HepG2 (cell line): ENCODE measurements around the gene CD81. TPM values are rescaled to one million over a fixed set of nuclear protein-coding genes. Genes with fewer than 3 reads are reported as not detected.

ENCODE experiments used
- ATAC-seq: fragments of 200-7000 bp; cut with Tn5 transposase; 3 replicates; pipeline ENCODE4 v1.9.1; 2020; ENCODE audit warnings: mild to moderate bottlenecking, moderate library complexity
- BruUV-seq: library from RNA; stranded (reverse); fragments of 400-500 nt; replicated peaks from 2 replicates; lab custom pipeline; 2021; lab: Mats Ljungman, UMichigan
- CTCF ChIA-PET: fragments of 300-600 bp; formaldehyde crosslinking; extraction: SDS; loops from one replicate; lab custom pipeline; 2021; ENCODE audit warnings: low total read pairs, inconsistent platforms, low intra/inter-chr PET ratio; lab: Yijun Ruan, JAX
- POLR2A ChIA-PET: fragments of 350-600 bp; sonication (Branson Sonifier 250); formaldehyde crosslinking; loops from one replicate; lab custom pipeline; 2020; ENCODE audit warnings: antibody characterized with exemption, inconsistent platforms; lab: Yijun Ruan, JAX
- DNase-seq: peaks from one replicate; pipeline ENCODE4 v3.0.0-alpha.2; 2015; ENCODE audit warnings: low spot score
- FAIRE-seq: peaks from 3 replicates; lab custom pipeline; 2011; peaks lifted over from hg19 to GRCh38; lab: Jason Lieb, UNC
- H2AFZ ChIP-seq: one replicate; pipeline ENCODE4 v1.6.1; 2011; ENCODE audit warnings: low read length, inconsistent platforms
- H3K27ac ChIP-seq: fragments of 300-600 bp; 3 replicates; pipeline ENCODE4 v1.8.0; 2011; ENCODE audit warnings: mixed run types, mild to moderate bottlenecking, mixed read lengths, low read length, inconsistent platforms; ENCODE audit not compliant: insufficient read depth; ENCODE audit errors: extremely low read length
- H3K27me3 ChIP-seq, 2 experiments: fragments of 200-600 bp in 1 of 2; 2 replicates in 1 of 2; 3 replicates in 1 of 2; pipeline versions ENCODE4 v1.6.0 to v1.8.0; 2011; ENCODE audit warnings: low read length in 2 of 2, mild to moderate bottlenecking in 2 of 2, moderate library complexity in 2 of 2, inconsistent platforms in 1 of 2; ENCODE audit not compliant: insufficient read depth in 2 of 2, control insufficient read depth in 1 of 2
- H3K36me3 ChIP-seq, 2 experiments: fragments of 200-600 bp in 1 of 2; replicated peaks in 1 of 2; 2 replicates in 1 of 2; 3 replicates in 1 of 2; pipeline versions ENCODE4 v1.5.1 to v1.8.0; 2011; ENCODE audit warnings: low read length in 2 of 2, inconsistent platforms in 1 of 2; ENCODE audit not compliant: insufficient read depth in 2 of 2, control insufficient read depth in 1 of 2
- H3K4me1 ChIP-seq: 2 replicates; pipeline ENCODE4 v1.5.1; 2012; ENCODE audit warnings: low read length, inconsistent platforms; ENCODE audit not compliant: insufficient read depth
- H3K4me2 ChIP-seq: 2 replicates; pipeline ENCODE4 v1.6.0; 2011; ENCODE audit warnings: low read depth, low read length, inconsistent platforms
- H3K4me3 ChIP-seq, 3 experiments: fragments of 200-600 bp in 1 of 3; sonication (generic), shearing (Covaris generic) in 1 of 3; replicated peaks in 1 of 3; 2 replicates each; pipeline ENCODE4 v1.5.1; 2011 to 2016; ENCODE audit warnings: low read length in 3 of 3, inconsistent platforms in 2 of 3, low read depth in 2 of 3, mild to moderate bottlenecking in 2 of 3, control low read depth in 1 of 3, mixed read lengths in 1 of 3; ENCODE audit not compliant: insufficient read depth in 1 of 3
- H3K79me2 ChIP-seq: one replicate; pipeline ENCODE4 v1.6.1; 2011; ENCODE audit warnings: low read length, inconsistent platforms; ENCODE audit not compliant: insufficient read depth
- H3K9ac ChIP-seq: 2 replicates; pipeline ENCODE4 v1.6.0; 2011; ENCODE audit warnings: mild to moderate bottlenecking, low read depth, low read length, inconsistent platforms; ENCODE audit not compliant: insufficient read depth
- H3K9me3 ChIP-seq: 2 replicates; pipeline ENCODE4 v1.5.1; 2012; ENCODE audit warnings: mild to moderate bottlenecking, low read length
- H4K20me1 ChIP-seq: 2 replicates; pipeline ENCODE4 v1.6.0; 2011; ENCODE audit warnings: inconsistent platforms, mild to moderate bottlenecking, low read length, moderate library complexity; ENCODE audit not compliant: insufficient read depth
- BCL3 ChIP-seq: sonication (generic); formaldehyde crosslinking; IDR thresholded peaks from 2 replicates; pipeline ENCODE4 v1.5.1; 2020; ENCODE audit warnings: mild to moderate bottlenecking, missing genetic modification reagents, moderate library complexity
- KDM3A ChIP-seq: IDR thresholded peaks from 2 replicates; pipeline ENCODE4 v1.6.1; 2018; ENCODE audit warnings: low read depth, missing compliant biosample characterization
- RARA ChIP-seq: IDR thresholded peaks from 2 replicates; pipeline ENCODE4 v1.6.1; 2016; ENCODE audit warnings: missing genetic modification reagents, missing compliant biosample characterization
- RNF219 ChIP-seq: sonication (generic); formaldehyde crosslinking; IDR thresholded peaks from 2 replicates; pipeline ENCODE4 v1.5.0; 2020; ENCODE audit warnings: mild to moderate bottlenecking, missing genetic modification reagents
- SALL1 ChIP-seq: sonication (generic); formaldehyde crosslinking; IDR thresholded peaks from 2 replicates; pipeline ENCODE4 v1.8.0; 2022; ENCODE audit warnings: mild to moderate bottlenecking, missing genetic modification reagents
- ZNF256 ChIP-seq: sonication (generic); formaldehyde crosslinking; conservative IDR thresholded peaks from 2 replicates; pipeline ENCODE4 v1.4.0; 2020; ENCODE audit warnings: missing genetic modification reagents
- ZNF589 ChIP-seq: sonication (generic); formaldehyde crosslinking; conservative IDR thresholded peaks from 2 replicates; pipeline ENCODE4 v1.8.0; 2022; ENCODE audit warnings: mild to moderate bottlenecking, moderate library complexity, missing genetic modification reagents
- ZNF790 ChIP-seq: sonication (generic); formaldehyde crosslinking; IDR thresholded peaks from 2 replicates; pipeline ENCODE4 v1.8.0; 2022; ENCODE audit warnings: missing genetic modification reagents, mild to moderate bottlenecking, borderline replicate concordance
- ZSCAN20 ChIP-seq: sonication (generic); formaldehyde crosslinking; IDR thresholded peaks from 2 replicates; pipeline ENCODE4 v1.4.0; 2020; ENCODE audit warnings: missing genetic modification reagents, mild to moderate bottlenecking, borderline replicate concordance
- WGBS: methylation state at CpG from one replicate; pipeline ENCODE4 v1.1.6; 2017; ENCODE audit warnings: low lambda C conversion rate; 5-methylcytosine and 5-hydroxymethylcytosine counted together
- in situ Hi-C: cut with HindIII; loops from 2 replicates; pipeline ENCODE4 v1.10.0; 2017; ENCODE audit warnings: low pct_unique_long_range_greater_than_20kb; ENCODE audit not compliant: extremely low pct_ligation_motif_present
- intact Hi-C: fragments of 100-400 bp; cut with micrococcal nuclease; formaldehyde crosslinking; loops from one replicate; pipeline ENCODE4 v1.10.0; 2022; ENCODE audit not compliant: unreplicated experiment
- polyA plus RNA-seq, 8 experiments: library from polyadenylated mRNA; depleted of rRNA in 3 of 8; stranded (reverse) in 7 of 8; unstranded in 1 of 8; fragments of >200 nt; fragmentation: Illumina TruSeq in 4 of 8; extraction: Trizol in 4 of 8; gene quantifications; 2 replicates each; pipeline versions ENCODE4 v1.2.1 to v1.2.3, GENCODE V29; 2011 to 2016; ENCODE audit warnings: low read depth in 4 of 8, missing spikeins in 1 of 8, mixed read lengths in 1 of 8; ENCODE audit not compliant: insufficient read depth in 1 of 8
- total RNA-seq, 5 experiments: library from RNA; depleted of rRNA; stranded (reverse); fragments of >200 nt; fragmentation: Illumina TruSeq; extraction: Trizol; gene quantifications; 2 replicates each; pipeline ENCODE4 v1.2.3, GENCODE V29; 2016; ENCODE audit warnings: low read depth in 1 of 5

Gene CD81
- total and polyA plus RNA-seq, 2 of the 13 experiments (the other 11 are each of a cell fraction or from before 2014, with no cell fraction given), result not detected

- no peaks in the 10 kb centered on the region; the same call in 1 of the 2 replicates for H4K20me1 ChIP-seq
- intact Hi-C loops (no loop called here), in situ Hi-C loops (no loop called here)
- no peak overlapping the region for H2AFZ ChIP-seq
- H3K27ac ChIP-seq, result no peak overlapping the region
- no peak overlapping the region for H3K4me3 ChIP-seq
- DNase-seq, result no peak
- H3K9ac ChIP-seq, result no peak overlapping the region
- ATAC-seq, result no peak
- POLR2A ChIA-PET, result no interaction called here
- H3K9me3 ChIP-seq, result no peaks in the 10 kb centered on the region
- FAIRE-seq, result no peak
- H3K4me2 ChIP-seq, result no peak overlapping the region
- no peaks in the 10 kb centered on the region for H3K4me1 ChIP-seq
- BruUV-seq, result no TSS peak
- H3K79me2 ChIP-seq, result no peaks in the 10 kb centered on the region
- CTCF ChIA-PET, result no interaction called here
- H3K36me3 ChIP-seq, result no peaks in the 10 kb centered on the region
- WGBS, result 0% methylated on average over 1 of the region's 4 CpGs
- H3K27me3 ChIP-seq, result peaks cover 9 to 50% of the 10 kb centered on the region in 2 experiments; a peak in 4 of 5 replicates
- no peak for TF ChIP-seq ZNF589
- no peak for TF ChIP-seq SALL1
- no peak for TF ChIP-seq RARA (CRISPR knock-in tag)
- TF ChIP-seq BCL3 (CRISPR knock-in tag), result no peak
- no peak for TF ChIP-seq KDM3A (CRISPR knock-in tag)
- no peak for TF ChIP-seq RNF219 (CRISPR knock-in tag)
- no peak for TF ChIP-seq ZSCAN20 (CRISPR knock-in tag)
- no peak for TF ChIP-seq ZNF256 (CRISPR knock-in tag)
- TF ChIP-seq ZNF790 (CRISPR knock-in tag), result no peak
Measured at GRCh38 chr11:2441171-2441570, 64.1 kb downstream of the CD81 start.
